HepG2 (cell line): ENCODE measurements around the gene HOXA11.

Experiments used
- ATF2 ChIP-seq: sonication (generic); formaldehyde crosslinking; IDR thresholded peaks from 2 replicates; pipeline ENCODE4 v1.4.0; 2020; ENCODE audit warnings: missing genetic modification reagents
- HNRNPUL1 ChIP-seq: fragments of 200-400 bp; formaldehyde crosslinking; IDR thresholded peaks from 2 replicates; pipeline ENCODE4 v1.6.1; 2017; ENCODE audit warnings: low read depth, mild to moderate bottlenecking, low read length, moderate library complexity
- PHF8 ChIP-seq: sonication (generic); formaldehyde crosslinking; IDR thresholded peaks from 2 replicates; pipeline ENCODE4 v1.5.0; 2020; ENCODE audit warnings: missing genetic modification reagents
- PRDM15 ChIP-seq: sonication (generic); formaldehyde crosslinking; IDR thresholded peaks from 2 replicates; pipeline ENCODE4 v1.4.0; 2020; ENCODE audit warnings: missing genetic modification reagents
- SMAD9 ChIP-seq: sonication (generic); formaldehyde crosslinking; IDR thresholded peaks from 2 replicates; pipeline ENCODE4 v1.5.1; 2020; ENCODE audit warnings: mild to moderate bottlenecking, missing genetic modification reagents
- YEATS2 ChIP-seq: sonication (generic); formaldehyde crosslinking; IDR thresholded peaks from 2 replicates; pipeline ENCODE4 v1.4.0; 2020; ENCODE audit warnings: missing genetic modification reagents, borderline replicate concordance
- YY1 ChIP-seq: IDR thresholded peaks from 2 replicates; pipeline ENCODE4 v1.6.1; 2011; ENCODE audit warnings: low read length, low read depth, moderate library complexity, mild to moderate bottlenecking; ENCODE audit not compliant: insufficient read depth, insufficient replicate concordance
- ZBTB4 ChIP-seq: sonication (generic); formaldehyde crosslinking; IDR thresholded peaks from 2 replicates; pipeline ENCODE4 v1.4.0; 2020; ENCODE audit warnings: missing genetic modification reagents, mild to moderate bottlenecking, borderline replicate concordance
- ZNF580 ChIP-seq: IDR thresholded peaks from 2 replicates; pipeline ENCODE4 v1.6.1; 2016; ENCODE audit warnings: low read depth, borderline replicate concordance
- ZNF691 ChIP-seq: sonication (generic); formaldehyde crosslinking; IDR thresholded peaks from 2 replicates; pipeline ENCODE4 v1.4.0; 2020; ENCODE audit warnings: missing genetic modification reagents, low read depth, mild to moderate bottlenecking, borderline replicate concordance
- TF ChIP-seq, protein P1 (sequence below): sonication (generic); formaldehyde crosslinking; IDR thresholded peaks from 2 replicates; pipeline ENCODE4 v1.5.0; 2020; ENCODE audit warnings: mild to moderate bottlenecking, missing genetic modification reagents, moderate library complexity

GRCh38 chr7:27169658-27170425 is 15.2 kb downstream of the HOXA11 start:
- TF ChIP-seq YY1 = no peak
- TF ChIP-seq PRDM15 (CRISPR knock-in tag) = no peak
- TF ChIP-seq, protein P1, sequence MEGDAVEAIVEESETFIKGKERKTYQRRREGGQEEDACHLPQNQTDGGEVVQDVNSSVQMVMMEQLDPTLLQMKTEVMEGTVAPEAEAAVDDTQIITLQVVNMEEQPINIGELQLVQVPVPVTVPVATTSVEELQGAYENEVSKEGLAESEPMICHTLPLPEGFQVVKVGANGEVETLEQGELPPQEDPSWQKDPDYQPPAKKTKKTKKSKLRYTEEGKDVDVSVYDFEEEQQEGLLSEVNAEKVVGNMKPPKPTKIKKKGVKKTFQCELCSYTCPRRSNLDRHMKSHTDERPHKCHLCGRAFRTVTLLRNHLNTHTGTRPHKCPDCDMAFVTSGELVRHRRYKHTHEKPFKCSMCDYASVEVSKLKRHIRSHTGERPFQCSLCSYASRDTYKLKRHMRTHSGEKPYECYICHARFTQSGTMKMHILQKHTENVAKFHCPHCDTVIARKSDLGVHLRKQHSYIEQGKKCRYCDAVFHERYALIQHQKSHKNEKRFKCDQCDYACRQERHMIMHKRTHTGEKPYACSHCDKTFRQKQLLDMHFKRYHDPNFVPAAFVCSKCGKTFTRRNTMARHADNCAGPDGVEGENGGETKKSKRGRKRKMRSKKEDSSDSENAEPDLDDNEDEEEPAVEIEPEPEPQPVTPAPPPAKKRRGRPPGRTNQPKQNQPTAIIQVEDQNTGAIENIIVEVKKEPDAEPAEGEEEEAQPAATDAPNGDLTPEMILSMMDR (CRISPR knock-in tag) = no peak
- TF ChIP-seq ZBTB4 (CRISPR knock-in tag) = no peak
- no peak for TF ChIP-seq ZNF691 (CRISPR knock-in tag)
- TF ChIP-seq SMAD9 (CRISPR knock-in tag) = no peak
- no peak for TF ChIP-seq ZNF580 (CRISPR knock-in tag)
- TF ChIP-seq HNRNPUL1 = no peak
- no peak for TF ChIP-seq YEATS2 (CRISPR knock-in tag)
- TF ChIP-seq ATF2 = no peak
- TF ChIP-seq PHF8 (CRISPR knock-in tag) = no peak
